ENCODE data around the gene TRIM71.

The TRIM71 gene

DNA sequence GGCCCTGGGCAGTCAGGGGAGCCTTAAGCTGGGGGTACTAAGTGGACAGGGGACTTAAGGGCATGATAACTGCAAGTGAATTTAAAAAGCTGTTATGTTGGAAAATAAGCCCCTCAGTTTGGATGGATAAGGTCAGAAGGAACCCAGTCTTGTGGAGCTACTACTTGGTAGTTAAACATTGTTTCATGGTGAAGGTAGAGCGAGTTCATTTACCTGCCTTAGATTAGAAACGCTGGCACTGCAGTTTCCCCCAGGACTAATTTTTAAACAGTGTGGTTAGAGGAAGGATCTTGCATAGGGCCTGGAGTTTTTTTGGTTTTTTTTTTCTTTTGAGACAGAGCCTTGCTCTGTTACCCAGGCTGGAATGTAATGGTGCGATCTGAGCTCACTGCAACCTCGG lies 31.2 kb downstream of the TRIM71 start:
- H3K4me3 ChIP-seq (replicated peaks; ENCODE audit: low read depth, low read length) = no peak overlapping the region

GRCh38 chr3:32850226-32850625 lies 32.4 kb downstream of the TRIM71 start:
- DNase-seq (ENCODE audit: extremely low read depth, low read depth) = no peak
- no peak overlapping the region for H3K4me3 ChIP-seq (replicated peaks; ENCODE audit: low read depth, low read length)
- no peak for TF ChIP-seq CTCF (IDR thresholded peaks at IDR 0.05; ENCODE audit: low read depth, low read length, missing control alignments)

More for the DNA sequence above, 31.2 kb downstream of the TRIM71 start:
- TF ChIP-seq CTCF (IDR thresholded peaks at IDR 0.05; ENCODE audit: low read depth, low read length, missing control alignments) = no peak
- no peak for DNase-seq (ENCODE audit: extremely low read depth, low read depth)

DNA sequence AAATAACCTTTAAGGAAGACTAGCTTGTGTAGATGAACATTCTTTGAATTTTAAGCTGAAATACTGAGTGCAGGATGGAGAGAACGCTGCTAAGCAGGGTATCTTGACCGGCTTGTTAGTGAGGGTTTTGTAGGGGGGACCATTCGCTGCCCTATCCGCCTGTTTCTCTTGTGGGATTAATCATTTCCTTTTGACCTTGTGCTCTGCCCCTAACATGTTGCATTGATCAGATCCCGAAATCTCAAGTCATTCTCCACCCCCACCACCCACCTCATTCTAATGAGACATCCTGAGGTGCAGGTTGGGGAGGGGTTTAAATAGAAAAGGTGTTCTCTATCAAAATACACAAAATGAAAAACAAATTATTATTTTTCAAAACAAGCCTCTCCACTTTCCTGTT lies 32.8 kb downstream of the TRIM71 start:
- no peak overlapping the region for H3K4me3 ChIP-seq (replicated peaks; ENCODE audit: low read depth, low read length)
- TF ChIP-seq CTCF (IDR thresholded peaks at IDR 0.05; ENCODE audit: low read depth, low read length, missing control alignments) = no peak
- no peak for DNase-seq (ENCODE audit: extremely low read depth, low read depth)

DNA sequence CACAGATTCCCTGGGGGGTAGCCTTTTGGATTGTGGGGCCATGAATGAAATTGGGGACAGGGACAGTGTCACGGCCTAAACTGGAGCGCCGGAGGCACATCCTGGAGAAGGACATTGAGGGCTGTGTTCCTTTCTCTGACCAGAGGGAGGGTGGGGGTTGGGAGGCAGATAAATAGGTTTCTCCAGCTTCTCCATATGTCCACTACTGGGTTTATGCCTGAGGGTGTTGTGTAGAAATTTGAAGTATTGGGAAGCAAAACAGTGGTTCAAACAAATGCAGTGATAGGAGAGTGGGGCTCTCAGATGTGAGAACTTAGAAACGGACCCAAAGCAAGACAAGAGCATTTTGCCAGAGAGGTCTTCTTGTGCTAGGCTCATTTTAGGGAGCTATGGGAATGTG lies 34.3 kb downstream of the TRIM71 start:
- TF ChIP-seq CTCF (IDR thresholded peaks at IDR 0.05; ENCODE audit: low read depth, low read length, missing control alignments) = no peak

DNA sequence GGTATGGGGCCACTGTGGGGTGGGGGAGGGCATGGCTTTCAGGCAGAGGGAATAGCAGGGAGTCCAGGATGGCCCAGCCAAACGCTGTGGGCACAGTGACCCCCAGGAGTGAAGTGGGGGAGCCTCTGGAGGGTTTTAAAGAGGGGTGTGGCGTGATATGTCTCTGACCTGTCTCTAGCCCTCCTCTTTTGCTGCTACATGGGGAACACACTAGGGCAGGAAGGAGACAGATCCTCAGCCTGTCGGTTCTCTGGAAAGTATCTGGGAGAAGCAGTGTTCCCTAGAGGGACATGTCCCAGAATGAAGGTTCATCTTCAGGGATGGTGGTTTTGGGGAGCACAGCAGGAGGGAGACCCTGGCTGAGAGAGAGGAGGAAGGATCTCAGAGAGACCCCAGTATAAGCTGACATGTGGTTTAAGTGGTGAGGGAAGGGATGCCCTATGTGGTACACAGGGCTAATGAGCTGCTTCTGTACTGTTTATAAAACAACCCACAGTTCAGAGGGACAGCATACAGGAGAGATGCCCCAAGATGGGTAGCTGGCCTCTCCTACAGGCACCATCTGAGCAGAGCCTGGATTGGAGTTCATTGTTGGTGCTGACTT lies 37.7 kb downstream of the TRIM71 start:
- TF ChIP-seq CTCF (IDR thresholded peaks at IDR 0.05; ENCODE audit: low read depth, low read length, missing control alignments) = no peak

More for the DNA sequence above, 34.3 kb downstream of the TRIM71 start:
- no peak for DNase-seq (ENCODE audit: extremely low read depth, low read depth)
- no peak overlapping the region for H3K4me3 ChIP-seq (replicated peaks; ENCODE audit: low read depth, low read length)

GRCh38 chr3:32856355-32856889 lies 38.6 kb downstream of the TRIM71 start:
- DNase-seq (ENCODE audit: extremely low read depth, low read depth) = no peak
- H3K4me3 ChIP-seq (replicated peaks; ENCODE audit: low read depth, low read length) = no peak overlapping the region
- TF ChIP-seq CTCF (IDR thresholded peaks at IDR 0.05; ENCODE audit: low read depth, low read length, missing control alignments) = no peak

More for the DNA sequence above, 37.7 kb downstream of the TRIM71 start:
- DNase-seq (ENCODE audit: extremely low read depth, low read depth) = no peak
- no peak overlapping the region for H3K4me3 ChIP-seq (replicated peaks; ENCODE audit: low read depth, low read length)
